GM23248 (cell line): ENCODE data around the gene ZNF396.

Experiments
- EZH2 ChIP-seq: fragments of 200-600 bp; sonication (generic); IDR thresholded peaks from 2 replicates; pipeline ENCODE4 v1.6.1; 2018; ENCODE audit warnings: antibody characterized with exemption, mild to moderate bottlenecking; ENCODE audit not compliant: insufficient read depth, poor library complexity, severe bottlenecking
- EZH2phosphoT487 ChIP-seq: fragments of 200-600 bp; sonication (generic); IDR thresholded peaks from 2 replicates; pipeline ENCODE4 v1.6.1; 2018; ENCODE audit warnings: antibody characterized with exemption, moderate library complexity, mild to moderate bottlenecking, low read depth; ENCODE audit not compliant: insufficient read depth

GRCh38 chr18:35362531-35362930 is 14.6 kb downstream of the ZNF396 start:
- TF ChIP-seq EZH2 (no peak), EZH2phosphoT487 (no peak)
